NCI-H1092 treated with DMSO at 0.1 percent for 48 hours (cell line): ENCODE data around the gene HIGD2A.

Source experiments
- DNase-seq: peaks from one replicate; lab custom pipeline; 2025; lab: John Stamatoyannopoulos, UW

Gene HIGD2A

DNA sequence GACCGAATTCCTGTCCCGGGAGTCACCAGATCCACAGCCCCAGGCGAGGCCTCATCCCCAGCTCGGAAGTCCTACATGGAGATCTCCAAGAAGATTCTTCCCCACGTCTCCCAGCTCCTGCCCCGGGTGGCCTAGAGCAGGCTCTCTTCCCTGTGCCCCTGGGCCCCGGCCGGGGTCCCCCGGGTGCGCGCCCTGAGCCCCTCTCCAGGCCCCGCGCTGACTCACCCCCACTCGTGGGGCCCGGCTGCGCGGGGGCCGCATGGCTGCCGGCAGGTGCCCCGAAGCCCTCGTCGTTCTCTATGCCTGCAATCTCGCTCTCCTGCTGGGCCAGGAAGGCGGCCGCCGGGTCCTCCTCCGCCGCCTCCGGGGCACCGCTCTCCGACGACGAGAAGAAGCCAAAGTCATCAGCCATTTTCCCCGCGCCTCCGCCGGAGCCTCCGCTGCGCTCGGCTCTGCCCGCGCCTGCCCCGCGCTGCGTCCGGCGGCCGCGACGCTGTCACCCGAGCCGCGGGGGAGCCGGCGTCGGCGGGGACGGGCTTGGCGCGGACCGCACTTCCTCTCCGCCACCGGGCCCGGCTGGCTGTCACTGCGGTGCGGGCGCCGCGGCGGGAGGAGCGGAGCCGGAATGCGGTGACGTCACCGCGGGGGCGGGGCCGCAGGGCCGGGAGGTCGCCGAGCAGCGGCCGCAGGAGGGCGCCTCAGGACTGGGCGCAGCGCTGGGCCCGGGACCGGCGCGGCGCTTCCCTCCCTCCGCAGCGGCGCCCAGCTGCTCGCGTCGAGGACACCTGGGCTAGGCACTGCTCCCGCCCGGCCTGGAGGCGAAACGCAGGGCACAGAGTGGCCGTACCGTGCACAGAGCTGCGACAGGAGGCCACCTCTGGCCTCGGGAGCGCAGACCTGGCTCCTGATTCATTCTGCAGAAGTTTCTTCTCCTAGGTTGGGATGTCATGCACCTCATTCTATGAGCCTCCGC lies 27.7 kb downstream of the HIGD2A start, which contains the start of gene CLTB:
Gene CLTB, minus strand, starts transcription at position 588 of the 973 bp plus-strand sequence. Its CDS starts 176 bp downstream, at position 412.
- peak; percentile 81 for DNase-seq

DNA sequence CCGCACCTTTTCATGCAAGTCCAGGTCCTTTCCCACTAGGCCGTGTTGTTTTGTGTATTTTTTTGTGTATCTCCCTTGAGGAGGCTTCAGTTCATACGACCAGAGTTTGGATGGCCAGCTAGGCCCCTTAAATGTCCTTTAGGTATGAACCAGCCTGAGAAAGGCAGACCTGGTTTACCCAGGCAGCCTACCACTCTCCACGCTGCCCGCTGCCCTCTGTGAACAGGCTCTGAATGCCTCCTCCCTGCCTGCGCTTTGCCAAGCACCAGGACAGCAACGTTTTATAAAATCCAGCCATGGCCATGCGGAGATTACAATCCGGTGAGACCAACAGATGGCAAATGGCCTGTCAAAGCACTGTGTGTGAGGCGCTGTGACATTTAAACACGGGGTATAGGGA lies 28.4 kb downstream of the HIGD2A start:
- no peak for DNase-seq

DNA sequence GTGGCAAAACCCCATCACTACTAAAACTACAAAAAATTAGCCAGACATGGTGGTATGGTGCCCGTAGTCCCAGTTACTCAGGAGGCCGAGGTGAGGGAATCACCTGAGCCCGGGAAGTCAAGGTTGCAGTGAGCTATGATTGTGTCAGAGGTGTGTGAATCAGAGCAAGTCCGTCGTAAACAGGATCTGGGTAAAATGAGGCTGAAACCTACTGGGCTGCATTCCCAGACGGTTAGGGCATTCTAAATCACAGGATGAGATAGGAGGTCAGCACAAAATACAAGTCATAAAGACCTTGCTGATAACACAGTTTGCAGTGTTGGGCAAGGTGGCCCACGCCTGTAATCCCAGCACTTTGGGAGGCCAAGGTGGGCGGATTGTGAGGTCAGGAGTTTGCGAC lies 29.7 kb downstream of the HIGD2A start:
- no peak for DNase-seq

DNA sequence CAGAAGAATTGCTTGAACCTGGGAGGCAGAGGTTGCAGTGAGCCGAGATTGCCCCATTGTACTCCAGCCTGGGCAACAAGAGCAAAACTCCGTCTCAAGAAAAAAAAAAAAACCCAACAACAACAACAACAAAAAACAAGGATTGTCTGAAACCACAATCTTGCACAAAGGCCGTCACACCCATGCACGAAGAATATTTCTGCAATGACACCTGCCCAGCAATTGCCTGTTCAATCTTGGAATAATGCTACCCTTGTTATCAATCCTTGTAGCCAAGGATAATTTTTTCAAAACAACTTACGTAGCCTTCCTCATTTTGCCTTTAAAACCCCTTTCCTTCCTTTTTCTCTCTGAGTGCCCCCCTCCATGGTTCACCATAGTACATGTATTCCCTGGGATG lies 31.5 kb downstream of the HIGD2A start:
- DNase-seq = no peak

DNA sequence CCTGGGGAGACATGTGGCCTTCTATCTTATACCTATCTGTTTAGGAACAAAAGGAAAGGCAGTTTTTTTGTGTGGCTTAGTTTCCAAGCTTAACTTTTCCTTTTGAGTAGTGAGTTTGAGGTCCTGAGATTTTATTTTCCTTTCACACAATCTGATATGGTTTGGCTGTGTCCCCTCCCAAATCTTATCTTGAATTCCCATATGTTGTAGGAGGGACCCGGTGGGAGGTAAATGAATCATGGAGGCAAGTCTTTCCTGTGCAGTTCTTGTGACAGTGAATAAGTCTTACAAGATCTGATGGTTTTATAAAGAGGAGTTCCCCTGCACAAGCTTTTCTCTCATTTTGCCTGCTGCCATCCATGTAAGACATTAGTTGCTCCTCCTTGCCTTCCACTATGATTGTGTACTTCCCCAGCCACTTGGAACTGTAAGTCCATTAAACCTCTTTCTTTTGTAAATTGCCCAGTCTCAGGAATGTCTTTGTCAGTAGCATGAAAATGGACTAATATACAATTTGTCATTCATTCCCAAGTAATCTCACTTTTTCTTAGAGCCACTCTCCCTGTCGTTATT lies 32.5 kb downstream of the HIGD2A start:
- DNase-seq = no peak

DNA sequence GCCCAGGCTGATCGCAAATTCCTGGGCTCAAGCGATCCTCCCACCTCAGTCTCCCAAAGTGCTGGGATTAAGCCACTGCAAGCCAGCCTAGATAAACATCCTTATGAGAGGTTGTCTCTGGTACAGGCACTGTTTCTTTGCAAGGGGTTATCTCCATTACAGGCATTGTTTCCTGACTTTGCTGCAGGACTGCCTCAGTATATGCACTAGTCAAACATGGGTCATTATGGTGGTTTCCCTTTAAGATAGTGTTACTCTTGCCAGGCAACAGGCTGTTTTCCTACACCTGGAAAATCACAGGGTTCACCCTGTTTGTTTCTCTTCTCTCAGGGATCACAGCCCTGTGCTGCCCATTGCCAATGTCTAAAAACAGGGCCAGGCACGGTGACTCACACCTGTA lies 35.6 kb downstream of the HIGD2A start:
- DNase-seq = no peak

DNA sequence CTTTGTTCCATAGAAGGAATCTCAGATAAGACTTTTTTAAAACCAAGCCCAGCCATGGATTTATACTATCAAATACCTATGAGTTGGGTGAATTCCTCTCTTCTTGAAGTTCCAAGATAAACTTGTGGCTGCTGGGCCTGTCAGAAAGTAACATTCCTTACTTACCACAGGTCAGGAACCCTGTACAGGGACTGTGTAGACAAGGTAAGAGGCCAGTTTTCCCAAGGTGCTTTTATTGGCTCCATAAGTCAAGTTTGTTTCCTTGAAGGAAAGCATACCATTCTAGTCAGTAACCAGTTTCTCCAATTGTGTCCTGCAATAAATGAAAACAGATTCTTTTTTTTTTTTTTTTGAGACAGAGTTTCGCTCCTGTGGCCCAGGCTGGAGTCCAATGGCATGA lies 36.6 kb downstream of the HIGD2A start:
- no peak for DNase-seq

DNA sequence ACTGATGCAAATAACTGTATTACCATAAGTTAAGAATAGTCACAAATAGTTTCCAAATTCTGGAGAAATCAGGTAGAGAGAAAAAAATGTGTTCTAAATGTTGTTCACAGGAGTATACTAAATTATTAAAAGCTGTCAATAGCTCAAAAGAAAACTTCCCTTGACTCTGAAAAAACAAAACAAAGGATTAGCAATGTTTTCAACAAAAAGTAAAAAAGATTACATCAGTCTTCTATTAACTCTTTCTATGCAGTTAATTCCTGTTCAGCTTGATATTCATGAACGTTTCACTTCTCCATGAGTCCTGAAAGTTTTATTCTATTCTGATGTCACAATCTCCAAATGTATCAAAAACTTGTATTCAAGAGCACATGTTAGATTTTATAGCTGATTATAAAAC lies 37.2 kb downstream of the HIGD2A start:
- no peak for DNase-seq

DNA sequence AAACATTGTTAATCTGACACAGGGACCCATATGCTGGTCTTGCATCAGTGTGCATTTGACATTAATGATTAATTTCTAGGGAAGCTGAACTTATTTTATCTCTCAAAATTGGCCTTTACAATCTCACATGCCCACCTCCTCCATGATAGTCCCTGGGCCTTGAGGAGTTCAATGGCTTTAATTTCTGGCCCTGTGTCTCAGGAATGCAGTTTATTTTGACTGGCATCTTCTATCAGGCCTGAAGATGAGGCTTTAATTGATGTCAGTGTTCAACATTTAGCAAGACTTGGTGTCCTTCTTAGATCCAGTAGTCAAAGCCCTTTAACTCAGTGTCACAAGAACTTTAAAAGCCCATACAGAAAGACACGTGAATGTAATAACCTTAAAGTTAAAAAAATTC lies 38.3 kb downstream of the HIGD2A start:
- no peak for DNase-seq

DNA sequence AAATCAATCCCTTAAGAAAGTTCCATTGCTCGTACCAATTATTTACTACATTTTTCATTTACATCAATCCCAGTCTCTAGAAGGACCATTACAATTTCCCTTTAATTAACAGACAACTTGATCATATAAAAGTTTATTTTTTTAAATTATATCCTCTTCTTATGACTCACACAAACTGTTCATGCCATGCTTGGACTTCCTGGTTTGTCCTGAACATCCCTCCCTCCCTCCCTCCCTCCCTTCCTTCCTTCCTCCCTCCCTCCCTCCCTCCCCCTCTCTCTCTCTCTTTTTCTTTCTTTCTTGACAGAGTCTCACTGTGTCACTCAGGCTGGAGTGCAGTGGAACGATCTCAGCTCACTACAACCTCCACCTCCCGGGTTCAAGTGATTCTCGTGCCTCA lies 39.4 kb downstream of the HIGD2A start:
- no peak for DNase-seq

DNA sequence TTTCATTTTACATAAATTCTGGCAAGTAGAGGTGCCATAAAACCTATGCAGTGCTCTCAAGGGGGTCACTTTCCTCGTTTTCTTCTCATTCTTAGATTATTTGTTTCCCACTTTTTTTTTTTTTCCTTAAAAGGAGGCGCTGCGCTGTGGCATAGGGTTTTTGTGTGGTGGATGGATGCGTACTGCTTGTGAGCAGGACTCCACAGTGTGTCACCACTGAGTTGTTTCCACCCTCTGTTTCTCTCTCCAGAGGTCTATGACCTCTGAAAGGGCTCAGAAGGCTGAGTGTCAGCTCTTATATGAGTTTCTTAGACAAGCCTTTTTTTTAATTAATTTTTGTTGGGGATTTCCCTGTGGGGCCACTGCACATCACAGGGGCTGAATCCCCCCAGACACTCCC lies 41.4 kb downstream of the HIGD2A start:
- no peak for DNase-seq

DNA sequence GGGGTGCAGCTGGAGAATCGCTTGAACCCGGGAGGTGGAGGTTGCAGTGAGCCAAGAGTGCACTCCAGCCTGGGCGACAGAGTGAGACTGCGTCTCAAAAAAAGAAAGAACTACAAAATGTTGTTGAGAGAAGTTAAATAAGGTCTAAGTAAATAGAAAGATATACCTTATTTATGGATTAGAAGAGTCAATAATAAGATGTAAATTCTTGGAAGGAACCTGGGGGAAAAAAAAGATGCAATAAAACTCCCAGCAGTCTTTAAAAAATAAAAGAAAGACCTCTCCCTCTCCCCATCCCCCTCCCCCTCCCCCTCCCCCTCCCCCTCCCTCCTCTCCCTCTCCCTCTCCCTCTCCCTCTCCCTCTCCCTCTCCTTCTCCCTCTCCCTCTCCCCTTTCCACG lies 44.2 kb downstream of the HIGD2A start:
- DNase-seq = no peak

DNA sequence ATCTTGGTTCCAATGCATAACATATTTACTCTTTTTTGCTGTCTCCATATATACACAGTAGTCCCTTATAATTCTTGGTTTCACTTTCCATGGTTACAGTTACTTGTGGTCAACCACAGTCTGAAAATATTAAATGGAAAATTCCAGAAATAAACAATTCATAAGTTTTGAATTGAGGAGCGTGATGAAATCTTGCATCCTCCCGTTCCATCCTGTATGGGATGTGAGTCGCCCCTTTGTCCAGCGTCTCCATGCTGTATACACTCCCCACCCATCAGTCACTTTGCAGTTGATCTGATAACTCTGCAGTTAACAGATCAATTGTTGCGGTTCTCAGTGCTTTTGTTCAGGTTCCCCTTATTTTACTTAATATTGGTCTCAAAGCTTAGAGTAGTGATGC lies 48.1 kb downstream of the HIGD2A start:
- DNase-seq = no peak

DNA sequence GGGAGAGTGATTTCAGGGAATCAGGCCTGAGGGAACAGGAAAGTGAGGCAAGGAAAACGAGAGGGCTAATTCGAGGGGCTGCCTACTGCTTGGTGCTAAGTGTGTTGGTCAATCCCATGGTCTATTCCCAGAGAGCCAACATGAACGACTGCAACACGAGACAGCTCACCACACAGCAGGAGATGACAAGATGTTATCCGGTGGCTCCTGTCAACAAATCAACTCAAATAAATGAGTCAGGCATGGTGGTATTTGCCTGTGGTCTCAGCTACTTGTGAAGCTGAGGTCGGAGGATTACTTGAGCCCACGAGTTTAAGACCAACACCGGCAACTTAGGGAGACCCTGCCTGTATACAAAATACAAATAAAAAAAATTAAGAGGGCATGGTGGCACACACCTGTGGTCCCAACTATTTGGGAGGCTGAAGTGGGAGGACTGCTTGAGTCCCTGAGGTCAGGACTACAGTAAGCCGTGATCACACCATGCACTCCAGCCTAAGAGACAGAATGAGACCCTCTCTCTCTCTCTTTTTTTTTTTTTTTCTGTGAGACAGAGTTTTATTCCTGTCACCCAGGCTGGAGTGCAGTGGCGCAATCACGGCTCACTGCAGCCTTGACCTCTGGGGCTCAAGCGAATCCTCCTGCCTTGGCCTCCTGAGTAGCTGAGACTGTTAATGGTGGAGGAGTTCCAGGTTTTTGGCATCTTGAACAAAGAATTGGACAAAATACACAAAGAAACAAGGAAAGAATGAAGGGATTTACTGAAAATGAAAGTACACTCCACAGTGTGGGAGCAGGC lies 50.6 kb downstream of the HIGD2A start:
- DNase-seq = no peak
